Islet of Langerhans (tissue), 1 donor: ENCODE measurements around the gene PRKCZ.

Experiments
- FAIRE-seq: peaks from one replicate; lab custom pipeline; 2011; peaks lifted over from hg19 to GRCh38; lab: Jason Lieb, UNC

PRKCZ gene

GRCh38 chr1:2212532-2213491 is 162.6 kb downstream of the PRKCZ start:
- no peak for FAIRE-seq

GRCh38 chr1:2213576-2214505 is 163.6 kb downstream of the PRKCZ start:
- FAIRE-seq = no peak

GRCh38 chr1:2214541-2215241 is 164.5 kb downstream of the PRKCZ start:
- no peak for FAIRE-seq

GRCh38 chr1:2215329-2215728 is 165.1 kb downstream of the PRKCZ start:
- FAIRE-seq = no peak

GRCh38 chr1:2215909-2216766 is 165.9 kb downstream of the PRKCZ start:
- FAIRE-seq = no peak

- FAIRE-seq = no peak
These were observed 166.5 kb downstream of the PRKCZ start for GRCh38 chr1:2216767-2217058.

- FAIRE-seq = no peak
These were observed 171.1 kb downstream of the PRKCZ start for GRCh38 chr1:2221271-2221670.

GRCh38 chr1:2224170-2224584 is 174.0 kb downstream of the PRKCZ start:
- FAIRE-seq = no peak

GRCh38 chr1:2224631-2225428 is 174.6 kb downstream of the PRKCZ start:
- no peak for FAIRE-seq

GRCh38 chr1:2226525-2227345 is 176.5 kb downstream of the PRKCZ start:
- no peak for FAIRE-seq

- FAIRE-seq = no peak
These were observed 177.3 kb downstream of the PRKCZ start for GRCh38 chr1:2227346-2228156.

- FAIRE-seq = no peak
These were observed 178.0 kb downstream of the PRKCZ start, which contains the start of gene SKI for GRCh38 chr1:2228157-2228594. Gene SKI, plus strand, starts transcription at chr1:2228319. Its CDS starts 448 bp downstream, at chr1:2228767.

GRCh38 chr1:2228694-2229036 is 178.5 kb downstream of the PRKCZ start:
- FAIRE-seq = no peak

- no peak for FAIRE-seq
These were observed 179.0 kb downstream of the PRKCZ start for GRCh38 chr1:2229037-2229864.

- FAIRE-seq = no peak
These were observed 179.9 kb downstream of the PRKCZ start for GRCh38 chr1:2229911-2230731.

GRCh38 chr1:2230781-2231531 is 180.7 kb downstream of the PRKCZ start:
- no peak for FAIRE-seq
